AG04449 (cell line): ENCODE measurements around the gene PPP1R13L.
"Not testable (repeated sequence)": the region's sequence is repeated elsewhere in the genome, so short reads cannot be mapped to it uniquely, and the experiment has no call there.

Experiments
- CTCF ChIA-PET: fragments of 350-600 bp; formaldehyde crosslinking; extraction: SDS; loops from one replicate; lab custom pipeline; 2021; ENCODE audit warnings: antibody characterized with exemption; lab: Yijun Ruan, JAX
- POLR2A ChIA-PET: fragments of 400-600, 350-600 bp; formaldehyde crosslinking; extraction: SDS; loops from one replicate; lab custom pipeline; 2020; ENCODE audit warnings: antibody characterized with exemption, inconsistent platforms; lab: Yijun Ruan, JAX
- DNase-seq: peaks from one replicate; pipeline ENCODE4 v3.0.0-alpha.2; 2010; ENCODE audit warnings: low read depth, low spot score
- H3K4me3 ChIP-seq: 2 replicates; pipeline ENCODE4 v1.5.1; 2011; ENCODE audit warnings: low read depth, mild to moderate bottlenecking, control low read depth, low read length
- CTCF ChIP-seq: IDR thresholded peaks from one replicate; pipeline ENCODE4 v1.5.1; 2011; ENCODE audit warnings: mild to moderate bottlenecking, moderate library complexity, low read length, control low read depth, inconsistent platforms; ENCODE audit not compliant: insufficient read depth; ENCODE audit errors: missing control alignments

Gene PPP1R13L

GRCh38 chr19:45336696-45337251 lies 68.1 kb downstream of the PPP1R13L start:
- H3K4me3 ChIP-seq, result no peak overlapping the region
- ChIA-PET CTCF (interaction anchor here (0.9 to 3.7 kb wide), 12 partner anchors 8 to 433 kb away, joined by 3 to 57 read pairs (median 4); partner anchors contain the start of genes APOE, BLOC1S3, CKM and TRAPPC6A), POLR2A (no interaction called here)
- no peak for DNase-seq
- TF ChIP-seq CTCF, result no peak

- POLR2A ChIA-PET, CTCF ChIA-PET: not testable (repeated sequence)
Observed at GRCh38 chr19:45334881-45335280, 70.0 kb downstream of the PPP1R13L start.

GRCh38 chr19:45333609-45334303 lies 71.1 kb downstream of the PPP1R13L start:
- CTCF ChIA-PET, result interaction anchor here (0.6 to 1.6 kb wide), 3 partner anchors 8 to 345 kb away, joined by 3 to 4 read pairs (median 3); no protein-coding TSS in a partner anchor
- POLR2A ChIA-PET, result no interaction called here
- no peak for DNase-seq
- no peak overlapping the region for H3K4me3 ChIP-seq
- no peak for TF ChIP-seq CTCF

More at GRCh38 chr19:45334881-45335280, 70.0 kb downstream of the PPP1R13L start:
- not testable (repeated sequence) for H3K4me3 ChIP-seq, DNase-seq

- ChIA-PET POLR2A (no interaction called here), CTCF (interaction anchor here (1.3 kb wide), 1 partner anchor 131 kb away, joined by 3 read pairs; no protein-coding TSS in a partner anchor)
Observed at GRCh38 chr19:45331411-45331810, 73.5 kb downstream of the PPP1R13L start.

More at GRCh38 chr19:45331411-45331810, 73.5 kb downstream of the PPP1R13L start:
- no peak for DNase-seq
- H3K4me3 ChIP-seq, result no peak overlapping the region
- TF ChIP-seq CTCF, result no peak
